GM12878 (cell line): ENCODE data around the gene CSK. TPM values are rescaled to one million over a fixed set of nuclear protein-coding genes. Genes with fewer than 3 reads are reported as not detected.
A peak's percentile ranks its signal among the peaks of the same experiment; 100 is the strongest.

ENCODE experiments used
- CBFB ChIP-seq: IDR thresholded peaks from 2 replicates; pipeline ENCODE4 v1.6.1; 2016; ENCODE audit warnings: antibody characterized with exemption, low read depth
- CHD1 ChIP-seq: IDR thresholded peaks from 2 replicates; pipeline ENCODE4 v1.6.1; 2012; ENCODE audit warnings: low read depth, low read length, improper control_type of control experiment
- E2F4 ChIP-seq: IDR thresholded peaks from 2 replicates; pipeline ENCODE4 v1.6.1; 2012; ENCODE audit warnings: low read depth, low read length, improper control_type of control experiment
- FOXK2 ChIP-seq: fragments of 450-650 bp; IDR thresholded peaks from 2 replicates; pipeline ENCODE4 v1.6.1; 2017; ENCODE audit warnings: mild to moderate bottlenecking, moderate library complexity
- HDAC2 ChIP-seq: fragments of 200-600 bp; sonication (generic); IDR thresholded peaks from 2 replicates; pipeline ENCODE4 v1.6.1; 2017
- IKZF2 ChIP-seq, 2 experiments: fragments of 450-650 bp; IDR thresholded peaks; 2 replicates each; pipeline ENCODE4 v1.6.1; 2017; ENCODE audit warnings: mild to moderate bottlenecking in 2 of 2, moderate library complexity in 2 of 2
- KDM1A ChIP-seq: fragments of 200-600 bp; sonication (generic); IDR thresholded peaks from 2 replicates; pipeline ENCODE4 v1.6.1; 2016; ENCODE audit warnings: borderline replicate concordance
- MEF2A ChIP-seq: IDR thresholded peaks from 2 replicates; pipeline ENCODE4 v1.6.1; 2011; ENCODE audit warnings: low read depth, mild to moderate bottlenecking, low read length, moderate library complexity; ENCODE audit not compliant: insufficient read depth
- MLLT1 ChIP-seq: fragments of 450-650 bp; IDR thresholded peaks from 2 replicates; pipeline ENCODE4 v1.6.1; 2016; ENCODE audit warnings: mild to moderate bottlenecking
- NFYA ChIP-seq: IDR thresholded peaks from 2 replicates; pipeline ENCODE4 v1.6.1; 2011; ENCODE audit warnings: low read depth, mild to moderate bottlenecking, low read length, improper control_type of control experiment, borderline replicate concordance
- PRDM15 ChIP-seq: fragments of 450-650 bp; formaldehyde crosslinking; IDR thresholded peaks from 2 replicates; pipeline ENCODE4 v1.4.0; 2020; ENCODE audit warnings: mild to moderate bottlenecking, moderate library complexity
- SMAD5 ChIP-seq: IDR thresholded peaks from 2 replicates; pipeline ENCODE4 v1.6.1; 2016; ENCODE audit warnings: antibody characterized with exemption, low read depth
- SMARCA5 ChIP-seq: fragments of 450-650 bp; IDR thresholded peaks from 2 replicates; pipeline ENCODE4 v1.6.1; 2017; ENCODE audit warnings: mild to moderate bottlenecking
- STAT3 ChIP-seq: IDR thresholded peaks from 2 replicates; pipeline ENCODE4 v1.6.1; 2011; ENCODE audit warnings: low read depth, low read length, improper control_type of control experiment
- SUPT20H ChIP-seq: IDR thresholded peaks from 2 replicates; pipeline ENCODE4 v1.6.1; 2011; ENCODE audit warnings: low read depth, mild to moderate bottlenecking, low read length, moderate library complexity, borderline replicate concordance; ENCODE audit not compliant: control insufficient read depth
- WRNIP1 ChIP-seq: IDR thresholded peaks from 2 replicates; pipeline ENCODE4 v1.6.1; 2011; ENCODE audit warnings: low read depth, low read length, improper control_type of control experiment, borderline replicate concordance
- ZBED1 ChIP-seq: IDR thresholded peaks from 2 replicates; pipeline ENCODE4 v1.6.1; 2016; ENCODE audit warnings: borderline replicate concordance
- ZBTB40 ChIP-seq: fragments of 450-650 bp; IDR thresholded peaks from 2 replicates; pipeline ENCODE4 v1.6.1; 2016; ENCODE audit warnings: mild to moderate bottlenecking, moderate library complexity, borderline replicate concordance
- ZNF274 ChIP-seq: IDR thresholded peaks from one replicate; pipeline ENCODE4 v1.8.0; 2011; ENCODE audit not compliant: insufficient read length, insufficient read depth
- ZNF384 ChIP-seq: IDR thresholded peaks from 2 replicates; pipeline ENCODE4 v1.6.1; 2012; ENCODE audit warnings: low read depth, mild to moderate bottlenecking, low read length, improper control_type of control experiment, borderline replicate concordance
- ZSCAN29 ChIP-seq: fragments of 450-650 bp; IDR thresholded peaks from 2 replicates; pipeline ENCODE4 v1.6.1; 2017; ENCODE audit warnings: mild to moderate bottlenecking, moderate library complexity
- ZZZ3 ChIP-seq: IDR thresholded peaks from 2 replicates; pipeline ENCODE4 v1.6.1; 2011; ENCODE audit warnings: low read depth; ENCODE audit not compliant: control insufficient read depth, insufficient read length
- polyA plus RNA-seq, 11 experiments: library from polyadenylated mRNA; depleted of rRNA in 4 of 11; unstranded in 6 of 11; stranded (reverse) in 5 of 11; fragments of >200 nt; fragmentation: Nextera tagmentation in 4 of 11; fragmentation: Illumina TruSeq in 1 of 11; extraction: Ambion mirVana in 4 of 11; extraction: Trizol in 1 of 11; gene quantifications; 1 replicate in 1 of 11; 2 replicates in 10 of 11; pipeline versions ENCODE4 v1.2.1 to v1.2.3, GENCODE V29; 2011 to 2016; ENCODE audit warnings: inconsistent platforms in 2 of 11, missing spikeins in 2 of 11, low read depth in 1 of 11
- total RNA-seq, 4 experiments: library from RNA; depleted of rRNA in 3 of 4; stranded (reverse); fragments of >200 nt in 3 of 4; fragmentation: Illumina TruSeq in 1 of 4; extraction: Trizol in 1 of 4; gene quantifications; 2 replicates each; pipeline versions ENCODE4 v1.2.1 to v1.2.3, GENCODE V29; 2013 to 2021

The CSK gene
- total and polyA plus RNA-seq, 10 of the 15 experiments (the other 5 are each of a cell fraction or from before 2014, with no cell fraction given), result 3.4 to 327 (median 75.8) TPM

GRCh38 chr15:74788683-74789151 lies 6.8 kb downstream of the CSK start (continued):
- no peak for TF ChIP-seq PRDM15
- TF ChIP-seq STAT3, result peak; percentile 71; the same call in 1 of the 2 replicates
- TF ChIP-seq CBFB, result peak; percentile 74
- TF ChIP-seq ZBED1, result peak; percentile 91; the same call in 1 of the 2 replicates
- peak; percentile 97 to 99 for TF ChIP-seq IKZF2 (IDR thresholded peaks at IDR 0.05)
- no peak for TF ChIP-seq KDM1A
- no peak for TF ChIP-seq FOXK2
- TF ChIP-seq ZSCAN29, result no peak
- TF ChIP-seq HDAC2, result no peak
- no peak for TF ChIP-seq NFYA
- no peak for TF ChIP-seq ZNF274
- no peak for TF ChIP-seq CHD1
- TF ChIP-seq E2F4, result no peak
- no peak for TF ChIP-seq SMARCA5
- peak; percentile 29; the same call in 1 of the 2 replicates for TF ChIP-seq ZNF384
- TF ChIP-seq SUPT20H, result no peak
- peak; percentile 91 for TF ChIP-seq SMAD5
- TF ChIP-seq WRNIP1, result no peak
- no peak for TF ChIP-seq ZZZ3
- TF ChIP-seq ZBTB40, result 0 out of 2 replicates have a peak, but pooled peaks have one; percentile 41
- no peak; the same call in 1 of the 2 replicates for TF ChIP-seq MEF2A
- TF ChIP-seq MLLT1, result peak; percentile 48; the same call in 1 of the 2 replicates
